K562 (cell line): ENCODE results near the gene DDX5. TPM values are rescaled to one million over a fixed set of nuclear protein-coding genes. Genes with fewer than 3 reads are reported as not detected.

ENCODE experiments used
- CREB1 ChIP-seq, 2 experiments: sonication (generic) in 1 of 2; formaldehyde crosslinking in 1 of 2; IDR thresholded peaks; 2 replicates each; pipeline versions ENCODE4 v1.6.1 to v1.8.0; 2012 to 2022; ENCODE audit warnings: inconsistent platforms in 1 of 2, mild to moderate bottlenecking in 1 of 2, missing genetic modification reagents in 1 of 2, moderate library complexity in 1 of 2
- E2F5 ChIP-seq: sonication (generic); formaldehyde crosslinking; IDR thresholded peaks from 2 replicates; pipeline ENCODE4 v1.8.0; 2022; ENCODE audit warnings: mild to moderate bottlenecking, missing genetic modification reagents
- EP300 ChIP-seq: IDR thresholded peaks from 2 replicates; pipeline ENCODE4 v1.6.1; 2012; ENCODE audit warnings: low read length, improper control_type of control experiment
- GABPA ChIP-seq: fragments of 200-800 bp; sonication (Bioruptor generic); conservative IDR thresholded peaks from 2 replicates; pipeline ENCODE4 v1.6.1; 2016; ENCODE audit warnings: low read depth, missing genetic modification characterization, missing compliant biosample characterization
- HMBOX1 ChIP-seq: sonication (generic); IDR thresholded peaks from 2 replicates; pipeline ENCODE4 v1.6.1; 2016
- NFXL1 ChIP-seq: fragments of 450-650 bp; formaldehyde crosslinking; IDR thresholded peaks from 2 replicates; pipeline ENCODE4 v1.4.0; 2021; ENCODE audit warnings: mild to moderate bottlenecking
- NR1H2 ChIP-seq: sonication (generic); formaldehyde crosslinking; IDR thresholded peaks from 2 replicates; pipeline ENCODE4 v1.4.0; 2020; ENCODE audit warnings: mild to moderate bottlenecking, missing genetic modification reagents
- NR2F6 ChIP-seq: fragments of 450-650 bp; formaldehyde crosslinking; IDR thresholded peaks from 2 replicates; pipeline ENCODE4 v1.4.0; 2020; ENCODE audit warnings: mild to moderate bottlenecking
- PRDM10 ChIP-seq: fragments of 450-650 bp; IDR thresholded peaks from 2 replicates; pipeline ENCODE4 v1.6.1; 2018; ENCODE audit not compliant: partially characterized antibody
- SNIP1 ChIP-seq: fragments of 450-650 bp; IDR thresholded peaks from 2 replicates; pipeline ENCODE4 v1.7.1; 2017; ENCODE audit warnings: low read depth, mild to moderate bottlenecking
- SRSF1 ChIP-seq: fragments of 200-400 bp; formaldehyde crosslinking; IDR thresholded peaks from 2 replicates; pipeline ENCODE4 v1.6.1; 2017; ENCODE audit warnings: mild to moderate bottlenecking, low read depth, low read length, moderate library complexity
- TEAD1 ChIP-seq, 2 experiments: fragments of 450-650 bp in 1 of 2; sonication (generic) in 1 of 2; formaldehyde crosslinking; IDR thresholded peaks; 2 replicates each; pipeline versions ENCODE4 v1.4.0 to v1.8.0; 2020 to 2022; ENCODE audit warnings: mild to moderate bottlenecking in 2 of 2, missing genetic modification reagents in 1 of 2
- TFAP4 ChIP-seq: sonication (generic); formaldehyde crosslinking; IDR thresholded peaks from 2 replicates; pipeline ENCODE4 v1.8.0; 2022; ENCODE audit warnings: missing genetic modification reagents, mild to moderate bottlenecking, moderate library complexity, borderline replicate concordance
- TGIF2 ChIP-seq: sonication (generic); formaldehyde crosslinking; IDR thresholded peaks from 2 replicates; pipeline ENCODE4 v1.8.1; 2022; ENCODE audit warnings: mild to moderate bottlenecking, missing genetic modification reagents, moderate library complexity
- ZNF253 ChIP-seq: fragments of 250-450 bp; sonication (Bioruptor Pico); conservative IDR thresholded peaks from 2 replicates; pipeline ENCODE4 v1.6.1; 2021; ENCODE audit warnings: mild to moderate bottlenecking
- ZNF282 ChIP-seq: sonication (generic); formaldehyde crosslinking; IDR thresholded peaks from 2 replicates; pipeline ENCODE4 v1.8.1; 2023; ENCODE audit warnings: missing genetic modification reagents
- polyA plus RNA-seq, 8 experiments: library from polyadenylated mRNA; depleted of rRNA in 4 of 8; stranded (reverse) in 5 of 8; unstranded in 3 of 8; fragments of >200 nt; fragmentation: Nextera tagmentation in 2 of 8; fragmentation: Illumina TruSeq in 1 of 8; extraction: Ambion mirVana in 2 of 8; extraction: Trizol in 1 of 8; gene quantifications; 2 replicates each; pipeline versions ENCODE4 v1.2.1 to v1.2.3, GENCODE V29; 2011 to 2014; ENCODE audit warnings: inconsistent platforms in 1 of 8, missing spikeins in 1 of 8
- total RNA-seq, 7 experiments: library from RNA; depleted of rRNA in 6 of 7; stranded (reverse); fragments of >200 nt in 6 of 7; fragmentation: Illumina TruSeq in 2 of 7; extraction: Trizol in 2 of 7; gene quantifications; 2 replicates each; pipeline versions ENCODE4 v1.2.1 to v1.2.3, GENCODE V29; 2011 to 2021; ENCODE audit warnings: low replicate concordance in 1 of 7
- TF ChIP-seq, protein P1 (sequence below): fragments of 250-450 bp; sonication (Bioruptor Pico); IDR thresholded peaks from 2 replicates; pipeline ENCODE4 v1.8.0; 2022; ENCODE audit warnings: moderate library complexity, mild to moderate bottlenecking, inconsistent platforms
- TF ChIP-seq, protein P2 (sequence below): fragments of 250-450 bp; sonication (Bioruptor Pico); IDR thresholded peaks from 2 replicates; pipeline ENCODE4 v1.4.0; 2020; ENCODE audit warnings: borderline replicate concordance

DDX5 gene
- total and polyA plus RNA-seq, 9 of the 15 experiments (the other 6 are each of a cell fraction or from before 2014, with no cell fraction given): 306 to 1,639 (median 604) TPM

DNA sequence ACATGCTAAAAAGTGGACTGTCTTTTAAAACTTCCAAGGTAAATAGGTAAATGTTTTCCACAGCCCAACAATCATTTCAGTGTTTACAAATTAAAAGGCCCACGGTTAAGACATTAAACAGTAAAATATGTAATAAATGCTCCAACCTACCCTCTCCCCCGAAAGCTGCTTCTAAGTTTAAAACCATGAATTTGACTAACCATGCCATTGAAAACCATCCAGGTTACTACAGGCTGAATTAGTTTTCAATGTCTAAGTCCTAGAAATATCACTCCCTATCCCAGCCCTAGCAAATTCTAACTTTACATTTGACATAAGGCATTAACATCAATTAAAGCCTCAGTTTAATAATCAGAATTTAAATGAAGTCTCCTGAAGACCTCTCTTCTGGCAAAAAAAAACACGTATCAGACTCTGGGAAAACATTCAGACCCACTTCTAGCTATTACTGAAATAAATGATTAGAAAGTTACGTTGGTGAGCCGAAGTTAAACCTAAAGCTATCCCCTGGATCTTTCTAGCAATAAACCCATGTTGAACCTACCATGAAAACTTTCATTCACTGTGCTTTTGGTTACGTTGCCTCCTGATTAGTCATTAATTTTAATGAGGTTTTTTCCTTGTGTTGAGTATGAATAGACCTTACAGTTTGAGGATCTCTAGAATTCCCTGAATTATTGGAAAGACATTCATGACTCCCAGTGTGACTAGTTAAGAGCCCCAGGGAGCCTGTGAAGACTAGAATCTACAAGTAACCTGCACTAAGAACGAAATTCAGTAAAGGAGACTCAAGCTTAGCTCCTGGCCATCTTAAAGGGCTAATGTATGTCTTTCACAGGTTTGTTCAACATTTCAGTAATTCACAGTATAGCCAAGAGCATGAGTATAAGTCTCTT lies 7.5 kb downstream of the DDX5 start (continued):
- no peak for TF ChIP-seq PRDM10
- TF ChIP-seq NR1H2: no peak
- TF ChIP-seq, protein P1, sequence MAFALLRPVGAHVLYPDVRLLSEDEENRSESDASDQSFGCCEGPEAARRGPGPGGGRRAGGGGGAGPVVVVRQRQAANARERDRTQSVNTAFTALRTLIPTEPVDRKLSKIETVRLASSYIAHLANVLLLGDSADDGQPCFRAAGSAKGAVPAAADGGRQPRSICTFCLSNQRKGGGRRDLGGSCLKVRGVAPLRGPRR (CRISPR knock-in tag): no peak
- TF ChIP-seq CREB1 (IDR thresholded peaks at IDR 0.05): 0 out of 2 replicates have a peak, but pooled peaks have one; percentile 20
- no peak for TF ChIP-seq CREB1 (CRISPR knock-in tag; IDR thresholded peaks at IDR 0.05)
- TF ChIP-seq ZNF253: no peak
- no peak for TF ChIP-seq NR2F6 (CRISPR knock-in tag)
- TF ChIP-seq NFXL1: peak; percentile 64; the same call in 1 of the 2 replicates
- TF ChIP-seq E2F5 (CRISPR knock-in tag): no peak
- TF ChIP-seq GABPA (tag): no peak
- TF ChIP-seq SRSF1: no peak
- TF ChIP-seq, protein P2, sequence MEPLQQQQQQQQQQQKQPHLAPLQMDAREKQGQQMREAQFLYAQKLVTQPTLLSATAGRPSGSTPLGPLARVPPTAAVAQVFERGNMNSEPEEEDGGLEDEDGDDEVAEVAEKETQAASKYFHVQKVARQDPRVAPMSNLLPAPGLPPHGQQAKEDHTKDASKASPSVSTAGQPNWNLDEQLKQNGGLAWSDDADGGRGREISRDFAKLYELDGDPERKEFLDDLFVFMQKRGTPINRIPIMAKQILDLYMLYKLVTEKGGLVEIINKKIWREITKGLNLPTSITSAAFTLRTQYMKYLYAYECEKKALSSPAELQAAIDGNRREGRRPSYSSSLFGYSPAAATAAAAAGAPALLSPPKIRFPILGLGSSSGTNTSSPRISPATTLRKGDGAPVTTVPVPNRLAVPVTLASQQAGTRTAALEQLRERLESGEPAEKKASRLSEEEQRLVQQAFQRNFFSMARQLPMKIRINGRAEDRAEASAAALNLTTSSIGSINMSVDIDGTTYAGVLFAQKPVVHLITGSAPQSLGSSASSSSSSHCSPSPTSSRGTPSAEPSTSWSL: no peak
- peak; percentile 85 for TF ChIP-seq HMBOX1
- TF ChIP-seq EP300: no peak
- TF ChIP-seq ZNF282: no peak
- no peak for TF ChIP-seq TGIF2 (CRISPR knock-in tag)
- no peak for TF ChIP-seq TFAP4 (CRISPR knock-in tag)
- TF ChIP-seq SNIP1: no peak
- TF ChIP-seq TEAD1 (CRISPR knock-in tag; IDR thresholded peaks at IDR 0.05): peak in 1 of 2 experiments; percentile 40; a peak in 2 of 4 replicates
